ENCODE data around the gene NRL. TPM values are rescaled to one million over a fixed set of nuclear protein-coding genes. Genes with fewer than 3 reads are reported as not detected.

NRL gene
- polyA plus RNA-seq, 2 of the 4 experiments (the other 2 are of a cell fraction), result 0.93 to 0.97 TPM

- ATAC-seq, result no peak
- CTCF ChIA-PET, result interaction anchor here (3.1 to 13.3 kb wide), 4 partner anchors 4 to 40 kb away, joined by 11 to 244 read pairs (median 225); partner anchors contain the start of genes DCAF11, NRL and PCK2
Measured at GRCh38 chr14:24100982-24101494, 13.7 kb downstream of the NRL start.

GRCh38 chr14:24100197-24100981 is 14.4 kb downstream of the NRL start:
- no peak for ATAC-seq
- H3K4me2 ChIP-seq, result no peak overlapping the region
- ChIA-PET POLR2A (interaction anchor here (0.6 kb wide), 1 partner anchor 8 kb away, joined by 3 read pairs; no protein-coding TSS in a partner anchor), CTCF (interaction anchor here (3.1 to 13.3 kb wide), 4 partner anchors 5 to 40 kb away, joined by 11 to 244 read pairs (median 225); partner anchors contain the start of genes DCAF11, NRL and PCK2)
- no peak overlapping the region for H3K27ac ChIP-seq
- no peak for FAIRE-seq
- no peaks in the 10 kb centered on the region for H3K9me3 ChIP-seq
- TF ChIP-seq GATA3 (IDR thresholded peaks at IDR 0.05; ENCODE audit: borderline replicate concordance), result no peak
- no peak for TF ChIP-seq KDM5A (IDR thresholded peaks at IDR 0.05)
- TF ChIP-seq TFCP2L1 (CRISPR knock-in tag; IDR thresholded peaks at IDR 0.05), result no peak
- TF ChIP-seq ATOH8 (CRISPR knock-in tag; IDR thresholded peaks at IDR 0.05; ENCODE audit: low read depth), result no peak
- no peak for TF ChIP-seq RAD21 (conservative IDR thresholded peaks at IDR 0.05 in 1 of 2, IDR thresholded peaks at IDR 0.05 in 1 of 2)
- TF ChIP-seq HEYL (CRISPR knock-in tag; IDR thresholded peaks at IDR 0.05), result no peak
- no peak for TF ChIP-seq MAZ (IDR thresholded peaks at IDR 0.05; ENCODE audit: borderline replicate concordance, low read depth, low read length)
- TF ChIP-seq CTCF (IDR thresholded peaks at IDR 0.05), result no peak
- no peak for TF ChIP-seq FOSB (CRISPR knock-in tag; IDR thresholded peaks at IDR 0.05)
- no peak for TF ChIP-seq ZC3H11A (IDR thresholded peaks at IDR 0.05)
- no peak for TF ChIP-seq MAX (IDR thresholded peaks at IDR 0.05)
- no peak for TF ChIP-seq EHMT2 (IDR thresholded peaks at IDR 0.05; ENCODE audit: low read depth)
- no peak for TF ChIP-seq RCOR1 (IDR thresholded peaks at IDR 0.05; ENCODE audit: low read depth, low read length)
- no peak for TF ChIP-seq ZSCAN20 (CRISPR knock-in tag; IDR thresholded peaks at IDR 0.05)
- TF ChIP-seq POLR2A (IDR thresholded peaks at IDR 0.05; ENCODE audit: low read length), result no peak
- no peak for TF ChIP-seq BCL3 (IDR thresholded peaks at IDR 0.05)
- TF ChIP-seq KDM1A (IDR thresholded peaks at IDR 0.05; ENCODE audit: low read depth), result no peak
- TF ChIP-seq RARB (CRISPR knock-in tag; IDR thresholded peaks at IDR 0.05), result no peak
- no peak for TF ChIP-seq BHLHE40 (IDR thresholded peaks at IDR 0.05; ENCODE audit: low read depth, low read length)
- H3K4me1 ChIP-seq, result peaks cover 6% of the 10 kb centered on the region
- no peak for DNase-seq (ENCODE audit: low read depth in 1 of 2, low spot score in 1 of 2)
- no peak overlapping the region for H3K4me3 ChIP-seq
- WGBS (ENCODE audit: missing lambda C conversion rate), result 60% methylated on average over 4 of the region's 4 CpGs

More at GRCh38 chr14:24100982-24101494, 13.7 kb downstream of the NRL start:
- no peak for FAIRE-seq
- Histone ChIP-seq H3K4me2 (no peak overlapping the region), H3K4me1 (no peaks in the 10 kb centered on the region; the same call in 2 of the 3 replicates), H3K27ac (no peak overlapping the region), H3K9me3 (no peaks in the 10 kb centered on the region), H3K4me3 (no peak overlapping the region)
- TF ChIP-seq POLR2AphosphoS2 (conservative IDR thresholded peaks at IDR 0.05; ENCODE audit: low read length) (no peak), HMGXB4 (CRISPR knock-in tag; IDR thresholded peaks at IDR 0.05; ENCODE audit: borderline replicate concordance) (no peak), HOXA7 (CRISPR knock-in tag; IDR thresholded peaks at IDR 0.05) (no peak), KDM5A (IDR thresholded peaks at IDR 0.05) (no peak), ZFP36 (IDR thresholded peaks at IDR 0.05; ENCODE audit: borderline replicate concordance, partially characterized antibody) (no peak), TP53 (CRISPR knock-in tag; IDR thresholded peaks at IDR 0.05) (no peak), FOXS1 (CRISPR knock-in tag; IDR thresholded peaks at IDR 0.05) (no peak), NPAS2 (CRISPR knock-in tag; IDR thresholded peaks at IDR 0.05; ENCODE audit: borderline replicate concordance) (no peak), PHF8 (IDR thresholded peaks at IDR 0.05; ENCODE audit: borderline replicate concordance, low read depth) (no peak), ZNF302 (CRISPR knock-in tag; IDR thresholded peaks at IDR 0.05) (no peak), EP300 (IDR thresholded peaks at IDR 0.05) (no peak), RNF2 (IDR thresholded peaks at IDR 0.05; ENCODE audit: borderline replicate concordance, low read depth) (no peak), CBX8 (IDR thresholded peaks at IDR 0.05) (no peak), CHD2 (IDR thresholded peaks at IDR 0.05; ENCODE audit: low read length, partially characterized antibody) (no peak), NFE2L2 (conservative IDR thresholded peaks at IDR 0.05; ENCODE audit: low read length) (no peak), HOXB5 (CRISPR knock-in tag; IDR thresholded peaks at IDR 0.05) (no peak), HOXB13 (CRISPR knock-in tag; IDR thresholded peaks at IDR 0.05; ENCODE audit: low read depth) (no peak)
- POLR2A ChIA-PET, result interaction anchor here (5.6 kb wide), 1 partner anchor 13 kb away, joined by 26 read pairs; the partner anchor contains the start of genes DCAF11 and NRL
- 90% methylated on average over 3 of the region's 3 CpGs for WGBS (ENCODE audit: missing lambda C conversion rate)
- DNase-seq (ENCODE audit: low read depth in 1 of 2, low spot score in 1 of 2), result no peak
